Measurements from ENCODE around the gene SETBP1.

SETBP1 gene

DNA sequence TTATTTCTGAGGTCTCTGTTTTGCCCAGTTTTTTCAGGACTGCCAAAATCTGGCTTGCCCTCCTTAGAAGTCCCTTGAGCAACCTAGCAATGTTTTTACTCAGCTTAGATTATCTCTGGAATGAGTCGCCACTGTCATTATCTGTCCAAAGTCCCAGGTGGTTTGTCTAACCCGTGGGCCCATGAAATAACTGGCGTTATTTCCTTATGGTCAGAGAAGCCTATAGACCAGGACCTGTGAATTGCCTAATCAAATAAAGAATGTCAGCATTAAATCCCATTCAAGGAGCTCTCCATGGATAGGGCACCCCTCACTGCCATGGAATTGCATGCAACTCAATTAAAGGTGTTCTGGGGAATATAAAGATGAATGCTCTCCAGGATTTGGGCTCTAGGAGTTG, 373.9 kb downstream of the SETBP1 start:
- DNase-seq = no peak

DNA sequence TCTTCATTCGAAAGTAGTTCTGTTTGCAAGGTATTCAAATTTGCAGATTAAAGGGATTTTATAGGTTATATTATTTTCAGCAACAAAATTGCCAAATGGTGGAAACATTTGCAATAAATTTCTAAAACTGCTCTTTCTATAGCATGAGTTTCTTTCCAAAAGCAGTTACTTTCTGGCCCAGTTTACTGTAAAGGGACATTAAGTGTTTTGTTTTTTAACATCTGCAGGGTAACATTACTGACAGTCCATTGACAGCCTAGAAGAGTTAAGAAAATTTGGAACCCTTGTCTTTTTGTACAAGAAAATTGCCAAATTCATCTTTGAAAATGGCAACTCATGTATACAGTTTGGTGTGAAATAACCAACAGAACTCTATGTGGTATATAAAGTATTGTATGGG, 375.1 kb downstream of the SETBP1 start:
- DNase-seq = no peak

DNA sequence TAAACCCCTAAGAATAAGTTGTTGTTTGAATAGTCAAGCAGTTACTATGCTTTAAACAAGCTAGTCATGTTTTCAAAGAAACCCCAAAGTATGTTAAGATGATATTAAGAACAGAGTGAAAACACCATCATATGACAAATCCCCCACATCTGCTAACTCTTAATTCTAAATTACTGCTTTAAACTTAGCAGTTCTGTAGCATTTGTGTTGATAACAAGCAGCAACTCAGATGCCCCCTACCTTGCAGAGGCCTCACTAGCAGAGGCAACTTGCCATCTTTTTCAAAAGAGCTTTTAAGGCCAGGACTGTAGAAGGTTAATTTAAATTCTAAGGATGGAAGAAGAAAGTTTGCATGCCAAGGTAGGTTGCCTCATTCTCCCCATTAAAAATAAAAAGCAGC, 376.2 kb downstream of the SETBP1 start:
- no peak for DNase-seq

DNA sequence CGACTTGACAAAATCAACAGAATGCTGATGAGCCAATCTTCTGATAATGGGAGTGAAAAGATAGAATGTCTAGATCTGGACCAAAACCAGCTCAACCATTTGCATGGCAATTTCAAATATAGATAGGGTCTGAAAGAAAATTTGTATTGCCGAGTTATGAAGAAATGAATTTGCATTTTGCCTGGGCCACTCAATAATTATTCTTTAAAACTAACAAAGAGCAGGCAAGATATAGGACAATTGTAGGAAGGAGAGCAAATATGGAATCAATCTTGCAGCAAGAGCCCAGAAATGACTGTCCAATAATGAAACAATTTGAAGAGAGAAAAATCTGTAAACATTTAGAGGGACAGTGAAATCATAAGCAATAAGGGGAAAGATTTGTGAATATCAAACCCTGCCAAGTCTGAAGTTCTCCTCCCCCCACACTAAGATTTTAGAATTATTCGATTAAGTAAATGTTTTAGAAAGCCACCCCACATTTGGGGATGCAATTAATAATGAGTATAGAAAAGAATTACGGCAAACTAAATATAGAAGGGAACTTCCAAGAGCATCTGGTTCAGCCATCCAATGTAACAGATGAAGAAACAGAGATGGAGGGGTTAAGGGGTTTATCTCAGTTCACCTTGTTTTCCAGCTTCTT, 377.4 kb downstream of the SETBP1 start:
- no peak for DNase-seq

DNA sequence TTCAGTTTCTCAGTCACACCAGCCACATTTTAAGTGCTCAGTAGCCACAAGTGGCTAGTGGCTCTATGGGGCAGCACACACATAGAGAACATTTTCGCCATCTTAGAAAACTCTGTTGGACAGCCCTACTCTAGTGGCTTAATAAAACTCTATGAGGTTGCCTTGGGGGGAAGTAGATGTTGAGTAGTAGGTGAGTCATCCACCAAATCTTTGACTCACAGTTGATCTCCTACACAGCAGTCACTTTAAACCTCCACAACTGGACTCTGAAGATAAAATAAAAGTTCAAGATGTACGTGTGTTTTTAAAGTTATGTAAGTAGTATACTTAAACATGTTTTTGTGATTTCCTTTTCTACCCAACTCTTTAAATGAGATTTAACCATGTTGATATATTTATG, 379.0 kb downstream of the SETBP1 start:
- DNase-seq = no peak

DNA sequence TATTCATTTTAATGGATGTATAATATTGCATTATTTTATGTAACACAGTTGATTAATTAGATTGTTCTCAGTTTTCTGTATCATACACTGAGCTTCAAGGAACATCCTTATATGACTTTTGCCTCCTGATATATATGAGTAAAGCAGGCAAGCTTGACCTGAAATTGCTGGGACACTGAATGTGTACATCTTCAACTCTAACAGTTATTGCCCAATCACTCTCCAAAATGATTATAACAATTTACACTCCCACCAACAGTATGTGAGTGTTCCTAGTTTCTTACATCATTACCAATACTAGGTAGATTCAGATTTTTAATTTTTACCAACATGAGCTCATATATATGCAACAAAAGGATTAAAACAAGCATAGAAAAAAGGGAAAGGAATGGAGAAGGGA, 379.4 kb downstream of the SETBP1 start:
- DNase-seq = no peak

DNA sequence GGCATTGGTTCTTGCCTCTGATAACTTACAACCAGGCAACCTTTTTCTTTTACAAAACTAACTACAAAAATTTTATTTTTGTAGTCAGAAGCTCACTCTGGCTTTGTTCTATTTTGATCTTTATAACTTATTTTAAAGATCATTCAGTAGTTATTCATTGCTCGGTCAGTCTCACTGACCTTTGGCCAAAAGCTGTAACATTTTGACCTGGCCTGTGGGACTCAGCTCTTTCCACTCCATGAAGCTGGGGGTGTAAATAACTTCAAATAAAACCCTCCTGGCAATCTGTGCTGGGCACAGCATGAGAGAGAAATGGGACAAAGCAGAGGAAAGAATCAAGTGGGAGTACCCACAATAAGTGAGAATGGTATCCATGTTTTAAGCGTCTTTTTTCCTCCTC, 380.7 kb downstream of the SETBP1 start:
- no peak for DNase-seq

DNA sequence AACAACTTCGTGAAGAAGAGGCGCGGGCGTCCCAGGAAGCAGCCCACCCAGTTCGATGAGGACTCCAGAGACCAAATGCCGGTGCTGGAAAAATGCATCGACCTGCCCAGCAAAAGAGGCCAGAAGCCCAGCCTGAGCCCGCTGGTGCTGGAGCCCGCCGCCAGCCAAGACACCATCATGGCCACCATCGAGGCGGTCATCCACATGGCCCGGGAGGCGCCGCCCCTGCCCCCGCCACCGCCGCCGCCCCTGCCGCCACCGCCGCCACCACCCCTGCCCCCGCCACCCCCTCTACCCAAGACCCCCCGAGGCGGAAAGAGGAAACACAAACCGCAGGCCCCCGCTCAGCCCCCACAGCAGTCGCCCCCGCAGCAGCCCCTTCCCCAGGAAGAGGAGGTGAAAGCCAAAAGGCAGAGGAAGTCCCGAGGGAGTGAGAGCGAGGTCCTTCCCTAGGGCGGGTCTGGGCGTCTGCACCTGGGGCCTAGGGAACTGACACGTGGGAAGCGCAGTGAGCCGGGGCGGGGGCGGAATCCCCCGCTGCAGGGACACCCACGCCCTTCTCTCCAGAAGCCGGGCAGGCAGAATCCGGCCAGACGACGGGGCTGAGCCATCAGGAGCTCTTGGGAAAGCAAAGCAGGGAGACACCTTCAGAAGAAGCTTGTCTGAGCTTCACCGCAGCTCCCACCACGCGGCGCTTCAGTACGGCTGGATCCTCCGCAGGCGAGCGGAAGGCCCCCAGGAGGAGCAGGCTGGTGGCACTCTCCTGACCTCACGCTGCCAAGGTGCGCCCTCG, 382.8 kb downstream of the SETBP1 start:
- no peak for DNase-seq

DNA sequence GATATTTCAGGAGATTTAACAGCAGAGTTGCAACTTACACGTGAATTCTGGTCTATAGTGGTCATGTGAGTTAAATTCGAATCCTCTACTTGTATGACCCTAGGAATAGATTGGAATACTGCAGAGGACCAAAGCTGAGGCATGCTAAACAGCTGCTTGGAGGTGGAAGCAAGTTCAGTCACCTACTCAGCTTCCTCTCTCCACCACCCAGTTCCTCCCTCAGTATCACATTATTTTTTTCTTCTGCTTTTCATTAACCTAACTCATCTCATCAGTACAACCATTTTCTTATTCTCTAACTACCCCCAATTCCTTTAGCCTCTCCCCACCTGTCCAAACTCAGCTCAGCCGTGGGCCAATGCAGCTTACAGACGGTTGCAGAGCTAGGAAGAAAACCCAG, 385.5 kb downstream of the SETBP1 start:
- DNase-seq = no peak

DNA sequence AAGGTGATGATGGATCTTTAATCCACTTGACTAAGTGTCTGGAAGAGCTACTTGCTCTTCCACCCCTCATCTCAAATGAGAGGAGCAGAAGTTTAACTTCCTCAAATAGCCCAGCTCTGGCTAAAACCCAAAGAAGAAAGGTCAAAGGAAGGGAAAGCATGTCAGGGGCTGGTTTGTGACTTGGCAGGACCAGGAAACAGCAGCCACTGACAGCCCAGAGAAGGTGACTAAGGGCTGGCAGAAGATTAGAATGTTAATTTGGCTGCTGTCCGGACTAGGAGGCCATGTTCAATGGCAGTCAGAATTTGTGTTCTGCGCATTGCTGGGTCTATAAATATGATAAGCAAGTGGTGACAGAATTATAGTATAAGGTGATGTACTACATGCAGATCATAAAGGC, 386.2 kb downstream of the SETBP1 start:
- DNase-seq = no peak

DNA sequence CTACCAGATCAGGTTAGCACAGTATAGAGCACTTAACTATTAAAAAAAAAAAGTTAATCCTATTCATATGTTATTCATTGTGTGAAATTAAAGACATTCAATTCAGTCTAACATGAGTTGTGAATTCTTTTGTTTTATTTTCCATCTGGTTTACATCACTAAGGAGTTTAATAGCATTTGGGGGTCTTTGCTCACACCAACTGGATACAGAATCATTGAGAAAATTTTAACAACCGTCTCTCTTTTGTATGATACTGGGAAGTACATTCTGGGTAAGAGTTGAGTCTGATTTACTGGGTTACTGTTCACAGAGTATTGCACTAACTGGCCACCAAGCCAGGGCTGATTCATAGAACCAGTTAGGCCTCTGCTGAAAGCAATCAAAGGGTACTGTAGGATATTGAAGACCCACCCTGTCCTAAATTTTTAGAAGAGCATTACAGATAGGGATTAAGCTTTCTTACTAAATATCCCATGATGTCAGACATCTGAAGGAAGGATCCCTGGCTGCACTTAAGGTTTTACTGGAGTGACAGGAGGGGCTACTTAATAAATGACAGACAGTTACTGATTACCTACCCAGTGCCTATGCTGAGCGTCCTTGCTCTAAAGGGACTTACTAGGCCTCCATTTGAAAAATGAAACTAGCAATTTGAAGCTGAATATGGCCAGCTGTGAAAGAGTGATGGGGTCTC, 387.9 kb downstream of the SETBP1 start:
- no peak for DNase-seq

DNA sequence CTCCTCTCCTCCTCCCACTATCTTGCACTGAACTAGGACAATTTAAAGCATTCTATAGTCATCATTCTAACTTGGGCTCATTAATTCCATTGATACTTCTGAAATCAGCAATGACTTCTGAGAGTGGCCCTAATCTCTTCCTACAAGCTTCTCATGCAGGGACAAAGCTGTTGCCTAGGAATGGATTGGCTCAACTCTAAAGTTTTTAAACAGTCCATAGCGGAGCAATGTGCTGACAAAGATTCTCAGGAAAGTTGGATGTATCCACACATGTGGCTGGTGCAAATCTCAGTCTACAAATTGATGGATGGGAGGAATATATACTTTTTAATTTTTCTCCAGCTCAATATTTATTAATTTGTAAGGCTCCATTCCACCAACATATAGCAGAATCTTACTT, 388.9 kb downstream of the SETBP1 start:
- no peak for DNase-seq

DNA sequence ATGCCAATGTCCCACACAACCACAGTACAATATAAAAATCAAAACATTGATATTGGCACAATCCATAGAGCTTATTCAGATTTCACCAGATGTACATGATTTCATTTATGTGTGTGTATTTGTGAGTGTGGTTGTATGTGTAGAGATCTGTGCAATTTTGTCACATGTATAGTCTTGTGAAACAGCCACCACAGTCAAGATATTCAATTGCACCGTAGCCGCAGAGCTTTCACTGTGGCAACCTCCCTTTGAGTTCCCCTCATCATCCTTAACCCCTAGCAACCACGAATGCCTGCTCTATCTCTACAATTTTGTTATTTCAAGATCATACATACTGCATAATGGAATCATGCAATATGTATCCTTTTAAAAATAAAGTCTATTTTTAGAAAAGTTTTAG, 391.3 kb downstream of the SETBP1 start:
- DNase-seq = no peak

DNA sequence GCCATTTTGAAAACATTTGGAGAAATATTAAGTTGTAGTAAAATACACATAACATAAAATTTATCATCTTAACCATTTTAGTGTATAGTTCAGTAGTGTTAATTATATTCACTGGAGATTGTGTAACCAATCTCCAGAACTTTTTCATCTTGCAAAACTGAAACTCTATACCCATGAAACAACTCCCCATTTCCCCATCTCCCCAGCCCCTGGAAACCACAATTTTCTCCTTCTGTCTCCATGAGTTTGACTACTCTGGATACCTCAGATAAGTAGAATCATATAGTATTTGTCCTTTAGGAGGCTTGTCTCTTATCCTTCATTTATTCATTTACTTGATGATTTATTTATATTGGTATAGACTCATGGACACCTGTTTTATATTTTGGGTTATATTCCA, 392.9 kb downstream of the SETBP1 start:
- DNase-seq = no peak

DNA sequence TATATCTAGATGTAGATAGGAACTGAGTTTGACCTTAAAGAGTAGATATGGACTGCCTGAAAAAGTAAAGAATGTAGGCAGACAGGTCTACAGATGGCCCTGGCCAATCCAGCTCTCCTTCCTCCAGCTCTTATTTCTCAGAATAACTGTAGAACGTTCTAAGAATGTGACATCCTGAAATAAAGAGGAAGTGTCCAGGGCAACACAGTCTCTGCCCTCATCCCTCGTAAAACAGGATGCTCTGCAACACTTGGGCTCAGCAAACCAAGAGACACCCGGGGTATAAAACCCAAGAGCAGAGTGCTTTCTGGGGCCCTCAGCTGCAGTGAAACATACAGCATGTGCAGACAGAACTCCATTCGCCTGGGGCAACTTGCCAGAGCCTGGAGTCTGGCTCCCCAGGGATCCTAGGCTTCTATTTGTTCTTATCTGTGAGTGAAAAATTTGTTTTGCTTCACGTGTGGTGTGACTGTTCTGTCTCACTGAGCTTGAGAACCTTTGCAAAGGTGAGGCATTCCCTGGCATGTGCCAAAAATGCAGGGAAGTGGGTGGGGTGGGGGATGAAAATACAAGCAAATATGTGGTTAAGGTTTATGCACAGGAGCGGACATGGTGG, 401.0 kb downstream of the SETBP1 start:
- no peak for DNase-seq

DNA sequence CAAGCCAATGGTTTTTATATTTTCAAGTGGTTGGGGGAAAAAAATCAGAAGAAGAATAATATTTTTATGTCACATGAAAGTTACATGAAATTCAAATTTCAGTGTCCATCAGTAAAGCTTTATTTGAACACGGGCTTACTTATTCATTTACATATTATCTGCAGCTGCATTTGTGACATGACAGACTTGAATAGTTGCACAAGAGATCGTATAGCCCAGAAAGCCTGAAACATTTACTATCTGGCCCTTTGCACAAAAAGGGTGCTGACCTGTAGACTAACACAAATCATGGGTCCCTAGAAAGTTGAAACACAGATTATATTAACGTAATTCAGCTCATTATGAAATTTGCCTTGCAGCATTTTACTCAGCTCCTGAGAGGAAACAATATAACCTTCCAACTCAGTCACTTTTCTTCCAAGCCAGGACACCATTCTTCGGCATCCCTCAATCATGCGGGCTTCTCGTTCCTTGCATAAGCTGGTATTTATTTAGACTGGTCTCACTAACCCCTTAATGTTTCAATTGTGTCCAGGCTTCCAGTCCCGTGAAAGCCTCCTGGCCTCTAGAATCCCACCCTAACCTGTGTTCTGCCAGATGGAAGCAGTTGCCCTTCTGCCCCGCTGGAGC, 402.7 kb downstream of the SETBP1 start:
- DNase-seq = no peak

DNA sequence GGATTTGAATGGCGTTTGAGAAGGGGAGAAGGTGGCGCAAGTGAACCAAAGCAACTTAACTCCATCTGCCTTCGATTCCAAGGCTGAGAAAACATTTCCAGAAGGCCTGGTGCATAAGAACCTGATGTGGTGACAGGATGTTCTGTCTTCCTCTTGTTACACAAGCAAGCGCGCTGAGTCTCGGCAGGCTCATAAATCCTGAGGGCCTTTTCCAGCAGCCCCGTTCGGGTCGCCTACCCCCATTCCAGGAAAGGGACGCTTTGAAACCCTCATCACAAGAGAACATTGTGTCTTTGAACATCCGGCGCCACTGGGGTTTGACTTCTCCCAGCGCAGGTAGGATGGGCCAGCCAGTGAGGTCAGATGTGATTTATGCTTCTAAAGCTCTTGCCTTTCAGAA, 403.5 kb downstream of the SETBP1 start:
- DNase-seq = no peak

DNA sequence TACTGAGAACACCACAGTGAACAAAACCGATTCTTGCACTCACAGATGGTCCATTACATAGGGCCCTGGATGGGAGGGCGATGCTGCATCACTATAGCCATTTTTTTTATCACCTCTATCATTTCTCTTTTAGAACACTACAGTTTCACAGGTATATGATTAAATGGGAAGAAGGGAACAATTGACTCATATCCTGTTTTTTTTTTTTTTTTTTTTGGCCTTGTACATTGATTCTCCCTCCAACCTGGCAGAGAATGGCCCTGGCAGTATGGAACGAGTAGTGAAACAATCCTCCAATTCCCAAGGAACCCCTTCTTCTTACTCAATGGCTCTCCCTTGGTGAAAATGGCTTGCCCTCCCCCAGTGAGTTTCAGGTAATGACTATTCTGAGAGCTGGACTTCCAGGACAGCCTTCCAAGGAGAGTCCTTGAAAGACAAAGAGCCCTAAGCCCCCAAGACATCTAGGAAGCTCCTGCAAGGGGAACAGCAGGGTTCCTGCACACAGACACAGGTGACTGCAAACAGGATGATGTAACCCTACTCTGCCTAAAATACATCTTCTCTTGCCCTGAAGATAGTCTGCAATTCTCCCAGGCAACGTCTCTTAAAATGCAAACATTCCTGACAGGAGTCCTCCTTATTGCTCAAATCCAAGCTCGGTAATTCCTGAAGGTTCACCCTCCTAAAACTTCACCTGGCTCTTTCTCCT, 405.4 kb downstream of the SETBP1 start:
- no peak for DNase-seq

DNA sequence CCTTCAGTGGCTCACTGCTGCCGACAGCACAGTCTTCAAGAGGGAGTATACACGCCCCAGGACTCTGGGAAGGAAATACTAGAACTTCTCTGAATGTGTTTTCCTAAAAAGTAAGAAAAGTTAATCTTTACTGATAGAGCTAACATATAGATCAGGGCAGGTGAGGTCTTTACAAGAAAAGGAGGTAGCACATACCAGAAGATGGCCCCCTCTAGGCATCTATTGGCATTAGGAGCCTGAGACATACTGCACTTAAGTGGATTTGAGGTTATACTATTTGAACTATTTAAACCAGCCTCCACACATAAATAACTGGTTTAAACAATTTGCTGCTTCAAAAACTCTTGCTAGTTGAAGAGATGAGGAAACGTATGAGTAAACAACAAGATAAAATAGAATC, 406.1 kb downstream of the SETBP1 start:
- DNase-seq = no peak

DNA sequence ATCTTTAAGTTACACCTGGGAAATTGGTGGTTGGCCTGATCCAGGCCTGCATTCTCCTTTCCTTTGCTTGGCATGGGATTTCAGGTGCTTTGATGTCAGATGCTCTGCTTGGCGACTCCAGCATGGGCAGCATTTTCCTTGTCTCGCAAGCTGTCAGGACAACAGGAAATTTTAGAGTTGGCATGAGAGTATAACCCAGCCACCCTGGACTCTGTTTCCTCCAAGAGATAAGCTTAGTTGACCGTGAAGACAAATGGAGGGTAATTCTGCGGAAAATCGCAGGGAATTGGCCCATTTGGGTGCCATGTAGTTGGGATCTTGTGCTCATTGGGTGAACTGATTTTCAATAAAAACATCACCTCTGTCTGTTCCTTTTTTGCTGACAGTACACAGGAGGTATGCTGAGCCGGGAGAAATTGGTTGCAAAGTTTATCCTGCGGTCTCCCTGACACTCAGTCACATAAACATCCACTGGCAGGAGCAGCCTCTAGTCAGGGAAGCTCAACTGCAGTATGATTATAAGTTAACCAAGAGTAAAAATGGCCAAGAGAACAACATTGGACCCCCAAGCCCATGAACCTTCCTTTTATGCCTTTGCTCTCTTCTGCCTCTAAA, 409.9 kb downstream of the SETBP1 start:
- DNase-seq = no peak

DNA sequence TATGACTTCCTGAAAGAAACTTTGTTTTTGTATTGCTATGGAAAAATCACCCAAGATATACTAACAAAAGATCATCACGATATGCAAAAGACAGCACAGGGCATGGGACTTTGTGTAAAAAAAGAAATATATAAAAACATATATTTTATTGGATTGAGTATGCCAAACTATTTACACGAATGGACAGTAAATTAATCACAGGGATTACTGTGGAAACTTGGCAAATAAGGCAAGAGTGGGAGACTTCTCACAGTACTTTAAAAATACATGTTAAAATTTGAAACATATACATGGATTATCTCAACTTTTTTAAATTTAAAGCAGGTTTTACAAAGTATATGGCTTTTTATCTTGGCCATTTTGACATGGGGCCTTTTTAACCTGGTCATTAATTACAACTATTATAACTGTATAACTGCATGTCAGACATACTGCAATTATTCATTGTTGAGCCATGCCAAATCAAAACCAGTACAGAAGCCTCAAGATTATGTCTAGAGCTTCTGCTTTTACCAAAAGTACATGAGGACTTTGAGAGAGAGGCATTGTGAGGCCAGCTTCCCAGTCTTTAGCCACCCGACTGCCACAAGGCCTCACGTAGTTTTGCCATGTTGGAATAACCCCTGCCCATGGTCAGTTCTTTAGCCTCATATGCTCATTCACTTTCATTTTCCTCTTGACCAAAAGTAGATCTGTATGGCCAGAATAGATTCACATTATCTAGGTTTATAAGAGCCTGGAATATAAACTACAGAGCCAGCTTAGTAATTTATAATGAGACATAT, 419.8 kb downstream of the SETBP1 start:
- DNase-seq = no peak
